Kidney epithelial cell (primary cell): Measurements from ENCODE around the gene PLA2G2C. TPM values are rescaled to one million over a fixed set of nuclear protein-coding genes. Genes with fewer than 3 reads are reported as not detected.

Source experiments
- DNase-seq: peaks from one replicate; pipeline ENCODE4 v3.0.0-alpha.2; 2010; ENCODE audit warnings: low read depth
- H3K27me3 ChIP-seq: 2 replicates; pipeline ENCODE4 v1.6.0; 2011; ENCODE audit warnings: low read length; ENCODE audit not compliant: control insufficient read depth, insufficient read depth
- H3K36me3 ChIP-seq: 2 replicates; pipeline ENCODE4 v1.5.1; 2011; ENCODE audit warnings: low read length; ENCODE audit not compliant: control insufficient read depth, insufficient read depth
- H3K4me3 ChIP-seq: 2 replicates; pipeline ENCODE4 v1.5.1; 2011; ENCODE audit warnings: low read depth, mild to moderate bottlenecking, control low read depth, low read length
- total RNA-seq: library from RNA; depleted of rRNA; stranded (reverse); fragments of >200 nt; gene quantifications from 2 replicates; pipeline ENCODE4 v1.2.3, GENCODE V29; 2015
- TF ChIP-seq, protein P1 (sequence below): IDR thresholded peaks from 2 replicates; pipeline ENCODE4 v1.5.1; 2011; ENCODE audit warnings: mild to moderate bottlenecking, moderate library complexity, low read length, control low read depth, inconsistent platforms; ENCODE audit not compliant: insufficient read depth, poor library complexity, severe bottlenecking

Gene PLA2G2C
- total RNA-seq, 1 donor from 2014 or later, result not detected

DNA sequence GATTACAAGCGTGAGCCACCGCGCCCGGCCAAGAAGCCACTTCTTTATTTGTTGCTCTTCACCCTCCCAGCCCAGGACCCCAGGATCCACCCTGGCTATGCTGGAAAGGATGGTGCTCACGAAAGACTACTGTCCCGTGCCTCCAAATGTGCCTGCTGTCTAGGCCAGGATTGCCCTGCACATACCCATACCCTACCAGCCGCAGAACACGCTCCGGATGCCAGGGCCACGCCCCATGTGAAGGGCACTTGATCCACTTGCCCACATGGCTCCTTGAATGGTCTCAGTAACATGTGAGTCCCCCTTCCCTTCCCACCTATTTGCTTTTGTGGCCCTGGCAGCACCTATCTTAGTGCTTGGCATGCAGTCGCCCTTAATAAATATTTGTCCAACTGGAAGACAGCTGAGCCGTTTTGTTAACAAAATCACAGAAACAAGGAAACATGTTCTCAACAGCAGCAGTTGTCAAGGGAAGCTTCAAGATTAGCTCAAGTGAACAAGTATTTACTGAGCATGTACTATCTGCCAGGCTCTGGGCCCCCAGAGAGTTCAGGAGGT is 14.2 kb downstream of the PLA2G2C start:
- DNase-seq, result no peak
- Histone ChIP-seq H3K36me3 (no peaks in the 10 kb centered on the region), H3K4me3 (no peak overlapping the region), H3K27me3 (peaks cover 2% of the 10 kb centered on the region)
- TF ChIP-seq, protein P1, sequence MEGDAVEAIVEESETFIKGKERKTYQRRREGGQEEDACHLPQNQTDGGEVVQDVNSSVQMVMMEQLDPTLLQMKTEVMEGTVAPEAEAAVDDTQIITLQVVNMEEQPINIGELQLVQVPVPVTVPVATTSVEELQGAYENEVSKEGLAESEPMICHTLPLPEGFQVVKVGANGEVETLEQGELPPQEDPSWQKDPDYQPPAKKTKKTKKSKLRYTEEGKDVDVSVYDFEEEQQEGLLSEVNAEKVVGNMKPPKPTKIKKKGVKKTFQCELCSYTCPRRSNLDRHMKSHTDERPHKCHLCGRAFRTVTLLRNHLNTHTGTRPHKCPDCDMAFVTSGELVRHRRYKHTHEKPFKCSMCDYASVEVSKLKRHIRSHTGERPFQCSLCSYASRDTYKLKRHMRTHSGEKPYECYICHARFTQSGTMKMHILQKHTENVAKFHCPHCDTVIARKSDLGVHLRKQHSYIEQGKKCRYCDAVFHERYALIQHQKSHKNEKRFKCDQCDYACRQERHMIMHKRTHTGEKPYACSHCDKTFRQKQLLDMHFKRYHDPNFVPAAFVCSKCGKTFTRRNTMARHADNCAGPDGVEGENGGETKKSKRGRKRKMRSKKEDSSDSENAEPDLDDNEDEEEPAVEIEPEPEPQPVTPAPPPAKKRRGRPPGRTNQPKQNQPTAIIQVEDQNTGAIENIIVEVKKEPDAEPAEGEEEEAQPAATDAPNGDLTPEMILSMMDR, result no peak

DNA sequence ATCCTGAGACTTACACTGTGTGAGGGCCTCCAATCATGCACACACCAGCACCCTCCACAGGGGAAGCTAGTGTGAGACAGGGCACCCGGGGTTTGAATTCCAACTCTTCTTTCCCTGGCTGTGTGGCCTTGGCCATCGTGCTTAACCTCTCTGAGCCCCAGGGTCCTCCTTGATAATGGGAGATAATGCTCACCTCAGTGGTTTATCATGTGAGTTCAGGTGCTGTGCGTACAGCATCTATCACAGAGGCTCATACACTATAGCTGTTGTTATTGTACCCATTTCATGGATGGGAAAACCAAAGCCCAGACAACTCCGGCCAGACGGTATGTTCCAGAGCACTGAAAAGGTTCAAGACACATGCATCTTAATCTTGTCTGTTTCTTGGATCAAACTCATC is 16.4 kb downstream of the PLA2G2C start:
- DNase-seq, result no peak
- Histone ChIP-seq H3K4me3 (no peak overlapping the region), H3K36me3 (no peaks in the 10 kb centered on the region), H3K27me3 (peaks cover 6% of the 10 kb centered on the region)
- TF ChIP-seq, protein P1, result no peak

DNA sequence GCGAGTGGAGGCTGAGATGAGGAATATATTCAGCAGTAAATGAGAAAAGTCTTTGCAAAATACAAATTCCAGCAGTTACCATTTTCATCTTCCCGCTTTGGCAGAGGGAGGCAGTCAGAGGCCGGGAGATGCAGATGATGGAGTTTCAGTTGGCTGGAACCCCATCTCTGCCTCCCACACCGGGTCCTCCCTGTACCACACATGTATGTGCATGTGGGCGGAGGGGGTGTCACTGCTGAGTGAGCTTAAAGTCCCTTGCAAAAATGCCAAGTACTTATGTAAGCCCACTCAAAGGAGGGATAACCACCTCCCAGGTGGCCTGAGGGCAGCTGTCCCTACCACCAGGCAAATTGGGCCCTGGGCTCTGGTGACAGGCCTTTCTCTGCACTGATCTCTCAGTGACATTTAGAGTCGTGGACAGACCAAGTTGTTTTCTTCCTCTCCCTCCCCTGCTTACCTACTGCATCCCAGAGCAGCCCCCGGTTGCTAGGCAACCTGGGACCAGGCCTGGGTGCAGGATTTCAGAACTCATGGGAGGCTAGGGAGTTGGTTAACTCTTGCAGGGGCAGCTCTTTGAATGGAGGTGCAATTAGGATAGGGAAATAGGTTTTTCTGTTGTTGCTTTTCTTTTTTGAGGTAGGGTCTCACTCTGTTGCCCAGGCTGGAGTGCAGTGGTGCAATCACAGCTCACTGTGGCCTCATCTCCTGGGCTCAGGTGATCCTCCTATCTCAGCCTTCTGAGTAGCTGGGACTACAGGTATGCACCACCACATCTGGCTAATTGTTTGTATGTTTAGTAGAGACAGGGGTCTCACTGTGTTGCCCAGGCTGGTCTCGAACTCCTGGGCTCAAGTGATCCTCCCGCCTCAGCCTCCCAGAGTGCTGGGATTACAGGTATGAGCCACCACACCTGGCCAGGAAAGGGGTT is 17.5 kb downstream of the PLA2G2C start:
- H3K27me3 ChIP-seq, result peaks cover 7% of the 10 kb centered on the region
- TF ChIP-seq, protein P1, result no peak
- no peak overlapping the region for H3K4me3 ChIP-seq
- DNase-seq, result no peak
- no peaks in the 10 kb centered on the region for H3K36me3 ChIP-seq

DNA sequence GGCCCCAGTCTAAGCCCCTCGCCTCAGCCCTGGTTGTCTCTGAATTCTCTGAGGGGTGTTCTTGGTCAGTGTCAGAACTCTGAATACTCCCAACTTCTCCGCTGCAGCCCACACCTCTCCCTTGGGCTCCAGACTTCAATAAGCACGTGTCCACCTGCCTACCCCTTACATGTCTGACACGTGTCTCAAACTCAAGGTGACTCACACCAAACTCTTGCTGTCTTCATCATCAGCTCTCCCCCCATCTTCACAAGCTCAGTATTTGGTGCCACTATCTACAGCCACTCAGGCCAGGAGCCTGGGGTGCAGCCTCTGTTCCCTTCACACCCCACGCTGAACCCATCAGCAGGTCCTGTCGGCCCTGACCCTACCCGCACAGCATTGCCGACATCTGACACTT is 19.2 kb downstream of the PLA2G2C start:
- Histone ChIP-seq H3K27me3 (peaks cover 7% of the 10 kb centered on the region), H3K4me3 (no peak overlapping the region), H3K36me3 (no peaks in the 10 kb centered on the region)
- no peak for DNase-seq
- TF ChIP-seq, protein P1, result no peak

DNA sequence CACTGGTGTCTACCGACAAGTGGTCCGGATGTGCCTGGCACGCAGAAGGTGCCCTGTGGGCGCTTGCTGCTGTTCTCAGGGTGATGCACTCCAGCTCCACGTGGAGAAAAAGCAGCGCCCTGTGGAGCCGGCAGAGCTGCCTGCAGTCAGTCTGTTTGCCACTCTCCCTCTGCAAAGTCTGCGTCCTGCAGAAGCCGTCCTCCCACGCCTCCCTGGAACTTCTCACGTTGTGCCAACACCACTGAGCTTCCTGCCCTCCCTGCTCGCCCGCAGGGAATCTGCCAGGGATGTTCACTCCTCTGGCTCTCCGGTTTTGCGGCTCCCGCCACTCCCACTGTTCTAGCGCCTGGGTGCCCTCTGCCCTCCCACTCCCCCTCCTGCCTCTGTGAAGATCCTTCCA is 20.3 kb downstream of the PLA2G2C start:
- TF ChIP-seq, protein P1, result no peak
- Histone ChIP-seq H3K36me3 (no peaks in the 10 kb centered on the region), H3K4me3 (no peak overlapping the region), H3K27me3 (peaks cover 7% of the 10 kb centered on the region)
- no peak for DNase-seq

DNA sequence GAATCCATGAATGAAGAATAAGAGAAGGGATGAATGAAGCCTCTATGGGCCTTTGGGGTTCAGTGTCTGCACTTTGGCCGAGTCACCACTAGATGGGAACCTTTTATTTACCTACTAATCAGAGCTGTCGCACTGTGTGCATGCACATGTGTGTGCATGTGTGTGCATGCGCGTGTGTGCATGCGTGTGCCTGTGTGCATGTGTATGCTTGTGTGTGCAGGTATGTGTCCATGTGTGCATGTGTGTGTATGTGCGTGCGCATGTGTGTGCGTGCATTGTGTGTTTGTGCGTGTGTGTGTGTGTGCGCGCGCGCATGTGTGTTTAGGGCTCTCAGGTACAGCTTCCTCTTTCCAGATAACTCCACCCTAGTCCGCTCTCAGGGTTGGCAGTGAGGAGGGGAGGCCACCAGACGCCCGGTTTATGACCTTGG is 20.8 kb downstream of the PLA2G2C start:
- TF ChIP-seq, protein P1, result peak; percentile 21
- H3K4me3 ChIP-seq, result no peak overlapping the region
- no peaks in the 10 kb centered on the region for H3K36me3 ChIP-seq
- DNase-seq, result no peak
- peaks cover 7% of the 10 kb centered on the region for H3K27me3 ChIP-seq
